Measurements from ENCODE around the gene CACNB4.

DNA sequence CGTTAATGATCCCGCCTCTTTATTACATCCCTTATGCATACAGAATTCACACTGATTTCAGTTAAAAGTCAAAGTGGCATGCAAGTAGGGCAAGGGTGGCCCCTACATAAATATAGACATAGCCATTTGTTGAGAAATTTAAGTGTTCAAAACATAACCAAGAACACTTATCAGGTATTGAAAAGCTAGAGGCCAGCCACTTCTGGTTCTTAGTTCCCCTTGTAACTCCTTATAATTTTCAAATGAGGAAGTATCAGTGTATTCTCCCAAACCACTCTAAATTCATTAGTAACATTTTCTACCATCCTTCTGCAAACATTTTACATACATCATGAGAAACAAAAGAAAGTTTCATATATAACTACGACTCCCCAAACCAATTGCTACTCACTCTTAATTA, 264.9 kb downstream of the CACNB4 start:
- TF ChIP-seq POLR2A (IDR thresholded peaks at IDR 0.05), result no peak
- TF ChIP-seq, protein P1, sequence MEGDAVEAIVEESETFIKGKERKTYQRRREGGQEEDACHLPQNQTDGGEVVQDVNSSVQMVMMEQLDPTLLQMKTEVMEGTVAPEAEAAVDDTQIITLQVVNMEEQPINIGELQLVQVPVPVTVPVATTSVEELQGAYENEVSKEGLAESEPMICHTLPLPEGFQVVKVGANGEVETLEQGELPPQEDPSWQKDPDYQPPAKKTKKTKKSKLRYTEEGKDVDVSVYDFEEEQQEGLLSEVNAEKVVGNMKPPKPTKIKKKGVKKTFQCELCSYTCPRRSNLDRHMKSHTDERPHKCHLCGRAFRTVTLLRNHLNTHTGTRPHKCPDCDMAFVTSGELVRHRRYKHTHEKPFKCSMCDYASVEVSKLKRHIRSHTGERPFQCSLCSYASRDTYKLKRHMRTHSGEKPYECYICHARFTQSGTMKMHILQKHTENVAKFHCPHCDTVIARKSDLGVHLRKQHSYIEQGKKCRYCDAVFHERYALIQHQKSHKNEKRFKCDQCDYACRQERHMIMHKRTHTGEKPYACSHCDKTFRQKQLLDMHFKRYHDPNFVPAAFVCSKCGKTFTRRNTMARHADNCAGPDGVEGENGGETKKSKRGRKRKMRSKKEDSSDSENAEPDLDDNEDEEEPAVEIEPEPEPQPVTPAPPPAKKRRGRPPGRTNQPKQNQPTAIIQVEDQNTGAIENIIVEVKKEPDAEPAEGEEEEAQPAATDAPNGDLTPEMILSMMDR (IDR thresholded peaks at IDR 0.05), result no peak
